Measurements from ENCODE around the gene UBR1.

GRCh38 chr15:43104426-43104825, 1.4 kb downstream of the UBR1 start:
- TF ChIP-seq, protein P1, sequence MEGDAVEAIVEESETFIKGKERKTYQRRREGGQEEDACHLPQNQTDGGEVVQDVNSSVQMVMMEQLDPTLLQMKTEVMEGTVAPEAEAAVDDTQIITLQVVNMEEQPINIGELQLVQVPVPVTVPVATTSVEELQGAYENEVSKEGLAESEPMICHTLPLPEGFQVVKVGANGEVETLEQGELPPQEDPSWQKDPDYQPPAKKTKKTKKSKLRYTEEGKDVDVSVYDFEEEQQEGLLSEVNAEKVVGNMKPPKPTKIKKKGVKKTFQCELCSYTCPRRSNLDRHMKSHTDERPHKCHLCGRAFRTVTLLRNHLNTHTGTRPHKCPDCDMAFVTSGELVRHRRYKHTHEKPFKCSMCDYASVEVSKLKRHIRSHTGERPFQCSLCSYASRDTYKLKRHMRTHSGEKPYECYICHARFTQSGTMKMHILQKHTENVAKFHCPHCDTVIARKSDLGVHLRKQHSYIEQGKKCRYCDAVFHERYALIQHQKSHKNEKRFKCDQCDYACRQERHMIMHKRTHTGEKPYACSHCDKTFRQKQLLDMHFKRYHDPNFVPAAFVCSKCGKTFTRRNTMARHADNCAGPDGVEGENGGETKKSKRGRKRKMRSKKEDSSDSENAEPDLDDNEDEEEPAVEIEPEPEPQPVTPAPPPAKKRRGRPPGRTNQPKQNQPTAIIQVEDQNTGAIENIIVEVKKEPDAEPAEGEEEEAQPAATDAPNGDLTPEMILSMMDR (optimal IDR thresholded peaks at IDR 0.05 in 1 of 3, IDR thresholded peaks at IDR 0.05 in 1 of 3, conservative IDR thresholded peaks at IDR 0.05 in 1 of 3; ENCODE audit: extremely low read depth in 1 of 3, insufficient read depth in 2 of 3, low read length in 3 of 3): no peak
- no peak for TF ChIP-seq EZH2 (IDR thresholded peaks at IDR 0.05; ENCODE audit: low read length)

Measured in keratinocyte (primary cell).